ENCODE measurements around the gene HSDL2. TPM values are rescaled to one million over a fixed set of nuclear protein-coding genes. Genes with fewer than 3 reads are reported as not detected.

The HSDL2 gene
- total and polyA plus RNA-seq, 3 experiments from 2014 or later: 14.9 to 17.9 (median 17.0) TPM

DNA sequence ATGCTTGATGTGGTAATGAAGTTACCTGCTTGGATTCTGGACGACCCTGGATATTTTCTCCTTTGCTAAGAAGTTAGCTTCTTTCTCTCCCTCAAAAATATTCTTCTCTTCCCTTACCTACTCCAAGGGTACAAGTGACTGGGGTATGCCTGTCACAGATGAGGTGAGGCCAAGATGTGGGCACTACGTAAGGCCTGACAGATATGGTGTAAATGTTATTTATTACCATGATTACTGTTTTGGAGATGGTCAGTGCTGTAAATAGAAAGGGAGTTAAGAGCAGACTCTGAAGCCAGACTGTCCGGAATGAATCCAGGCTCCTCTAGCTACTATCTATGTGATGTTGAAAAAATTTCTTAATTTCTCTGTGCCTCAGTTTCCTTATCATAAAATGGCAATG, 105.7 kb downstream of the HSDL2 start:
- peaks cover 13% of the 10 kb centered on the region for H3K4me1 ChIP-seq (ENCODE audit: insufficient read depth, low read length)
- Mint-ChIP-seq H3K36me3 (peaks cover 0 to 9% (median 0%) of the 10 kb centered on the region in 3 donors), H3K27me3 (no peaks in the 10 kb centered on the region), H3K4me3 (peak overlapping the region; percentile 90 to 99 (median 97)), H3K9me3 (no peaks in the 10 kb centered on the region), H3K4me1 (peaks cover 20 to 38% (median 28%) of the 10 kb centered on the region in 3 donors), H3K27ac (peak overlapping the region in 5 of 8 donors; percentile 52 to 94 (median 85))
- H3K4me3 ChIP-seq (ENCODE audit: low read length): peak overlapping the region; percentile 82
- no peaks in the 10 kb centered on the region for H3K9me3 ChIP-seq (ENCODE audit: low read length)
- ChIA-PET CTCF (interaction anchor here (1.1 to 1.8 kb wide), 3 partner anchors 9 to 307 kb away, joined by 4 to 6 read pairs (median 5); partner anchors contain the start of gene HSDL2), POLR2A (interaction anchor here (1.9 kb wide), 1 partner anchor 106 kb away, joined by 16 read pairs; the partner anchor contains the start of gene HSDL2)
- H3K27me3 ChIP-seq (ENCODE audit: insufficient read depth, low read length, poor library complexity, severe bottlenecking): no peaks in the 10 kb centered on the region
- peak overlapping the region; percentile 75 for H3K27ac ChIP-seq (ENCODE audit: low read depth, low read length)
- no peaks in the 10 kb centered on the region for H3K36me3 ChIP-seq (ENCODE audit: insufficient read depth, low read length)
- DNase-seq: no peak

DNA sequence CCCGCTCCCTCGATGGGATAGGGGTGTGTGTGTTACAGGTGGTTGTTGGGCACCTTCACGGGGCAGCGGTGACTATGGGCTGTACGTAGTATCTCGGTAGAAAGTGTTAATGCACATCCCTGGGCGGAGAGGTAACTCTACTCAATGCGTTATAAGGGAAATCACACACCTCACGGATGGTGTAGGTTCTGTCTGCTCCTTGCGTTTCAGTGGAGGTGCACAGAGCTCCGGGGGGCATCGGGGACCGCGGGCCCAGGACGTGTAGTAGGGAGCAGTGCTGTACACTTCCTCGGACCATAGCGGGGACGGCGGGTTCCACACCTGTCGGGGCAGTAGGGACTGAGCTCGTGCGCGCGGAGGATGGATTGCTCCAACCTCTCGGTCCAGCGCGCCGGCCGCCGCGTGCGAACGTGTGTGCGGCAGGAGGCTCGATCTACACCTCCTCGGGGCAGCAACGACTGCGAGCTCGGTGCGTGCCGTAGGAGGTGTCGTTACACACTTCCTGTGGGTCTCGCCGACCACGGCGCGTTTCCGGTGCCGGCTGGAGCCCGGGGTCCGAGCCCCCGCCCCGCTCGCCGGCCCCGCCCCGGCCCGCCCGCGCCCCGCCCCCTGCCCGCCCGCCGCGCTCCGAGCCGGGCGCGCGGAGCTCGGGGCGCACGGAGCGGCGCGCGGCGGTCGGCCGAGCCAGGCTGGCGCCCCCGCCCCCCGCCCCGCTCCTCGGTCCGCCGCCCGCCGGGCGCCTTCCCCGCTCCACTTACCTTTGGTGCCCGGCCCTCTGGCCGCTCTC, 106.5 kb downstream of the HSDL2 start, which contains the start of gene KIAA1958:
Gene KIAA1958 (plus strand): TSS at position 607 of the 787 bp plus-strand sequence. CDS start 87,254 bp downstream, outside the sequence.
- Mint-ChIP-seq H3K4me3 (peak within 1 kb of the TSS; percentile 96 to 99 (median 98)), H3K9me3 (no peaks in the 10 kb centered on the region), H3K27ac (peak within 1 kb of the TSS; percentile 81 to 97 (median 90)), H3K36me3 (peaks cover 0 to 9% (median 0%) of the 10 kb centered on the region in 3 donors), H3K4me1 (peaks cover 20 to 38% (median 28%) of the 10 kb centered on the region in 3 donors), H3K27me3 (no peaks in the 10 kb centered on the region)
- Histone ChIP-seq H3K36me3 (ENCODE audit: insufficient read depth, low read length) (no peaks in the 10 kb centered on the region), H3K4me3 (ENCODE audit: low read length) (peak within 1 kb of the TSS; percentile 82), H3K4me1 (ENCODE audit: insufficient read depth, low read length) (peaks cover 13% of the 10 kb centered on the region), H3K27me3 (ENCODE audit: insufficient read depth, low read length, poor library complexity, severe bottlenecking) (no peaks in the 10 kb centered on the region), H3K9me3 (ENCODE audit: low read length) (no peaks in the 10 kb centered on the region), H3K27ac (ENCODE audit: low read depth, low read length) (peak within 1 kb of the TSS; percentile 75)
- ChIA-PET CTCF (interaction anchor here (1.1 to 1.8 kb wide), 3 partner anchors 10 to 306 kb away, joined by 4 to 6 read pairs (median 5); partner anchors contain the start of gene HSDL2), POLR2A (interaction anchor here (0.8 to 1.9 kb wide), 4 partner anchors 107 to 855 kb away, joined by 3 to 16 read pairs (median 4); partner anchors contain the start of genes DNAJC25, HSDL2 and PTBP3)
- DNase-seq: peak; percentile 66 to 88 (median 78)

DNA sequence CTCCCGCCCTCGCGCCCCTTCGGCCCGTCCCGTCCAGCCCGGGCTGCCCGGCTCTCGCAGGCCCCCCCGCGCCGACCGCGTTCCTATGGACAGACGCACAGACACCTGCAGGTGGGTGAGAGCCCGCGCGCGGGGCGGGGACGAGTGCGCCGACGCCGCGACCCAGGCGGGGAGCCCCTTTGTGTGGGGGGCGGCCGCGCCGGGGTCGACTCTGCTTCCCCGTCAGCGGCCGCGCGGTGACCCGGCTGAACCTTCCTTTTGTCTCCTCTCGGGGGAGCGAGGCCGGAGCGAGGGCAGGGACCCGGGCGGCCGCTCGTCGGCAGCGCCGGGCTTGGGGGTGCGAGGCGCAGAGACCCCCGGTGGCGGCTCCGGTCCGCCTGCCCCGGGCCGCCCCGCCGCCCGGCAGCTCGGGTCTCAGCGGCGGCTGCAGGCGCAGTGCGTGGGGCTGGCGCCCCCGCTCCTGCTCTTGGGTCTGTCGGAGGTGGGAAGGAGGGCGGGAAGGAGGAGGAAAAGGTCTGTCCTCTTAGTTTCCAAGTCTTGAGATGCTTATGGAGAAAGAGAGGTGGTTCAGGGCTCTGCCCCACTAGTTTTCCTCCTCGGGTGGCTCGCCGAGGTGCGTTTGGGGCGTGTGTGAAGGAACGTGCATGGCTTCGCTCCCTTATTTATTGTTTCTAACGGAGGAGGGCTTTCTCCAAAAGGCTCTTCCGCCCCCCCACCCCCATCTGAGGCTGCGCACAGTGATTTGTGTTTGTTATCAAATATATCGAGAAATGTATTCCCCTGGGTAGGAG, 107.3 kb downstream of the HSDL2 start:
- Histone ChIP-seq H3K27me3 (ENCODE audit: insufficient read depth, low read length, poor library complexity, severe bottlenecking) (no peaks in the 10 kb centered on the region), H3K36me3 (ENCODE audit: insufficient read depth, low read length) (no peaks in the 10 kb centered on the region), H3K27ac (ENCODE audit: low read depth, low read length) (peak overlapping the region; percentile 55), H3K4me3 (ENCODE audit: low read length) (peak overlapping the region; percentile 60), H3K4me1 (ENCODE audit: insufficient read depth, low read length) (peaks cover 13% of the 10 kb centered on the region), H3K9me3 (ENCODE audit: low read length) (no peaks in the 10 kb centered on the region)
- H3K4me1 Mint-ChIP-seq: peaks cover 20 to 38% (median 28%) of the 10 kb centered on the region in 3 donors
- peak overlapping the region; percentile 88 to 98 (median 95) for H3K4me3 Mint-ChIP-seq
- peak overlapping the region; percentile 59 to 92 (median 88) for H3K27ac Mint-ChIP-seq
- ChIA-PET POLR2A (interaction anchor here (1.0 to 1.9 kb wide), 3 partner anchors 107 to 856 kb away, joined by 3 to 16 read pairs (median 6); partner anchors contain the start of genes DNAJC25 and HSDL2), CTCF (interaction anchor here (1.4 kb wide), 1 partner anchor 108 kb away, joined by 6 read pairs; the partner anchor contains the start of gene HSDL2)
- no peaks in the 10 kb centered on the region for H3K9me3 Mint-ChIP-seq
- peaks cover 0 to 9% (median 0%) of the 10 kb centered on the region in 3 donors for H3K36me3 Mint-ChIP-seq
- no peaks in the 10 kb centered on the region for H3K27me3 Mint-ChIP-seq
- peak; percentile 15 to 70 (median 38) for DNase-seq

- H3K4me1 ChIP-seq (ENCODE audit: insufficient read depth, low read length): peaks cover 13% of the 10 kb centered on the region
- DNase-seq: no peak
- Mint-ChIP-seq H3K4me1 (peaks cover 20 to 38% (median 28%) of the 10 kb centered on the region in 3 donors), H3K27ac (peak overlapping the region in 7 of 8 donors; percentile 59 to 92 (median 87)), H3K36me3 (peaks cover 0 to 11% (median 0%) of the 10 kb centered on the region in 3 donors), H3K4me3 (peak overlapping the region; percentile 88 to 98 (median 95)), H3K9me3 (peaks cover 0 to 1% (median 0%) of the 10 kb centered on the region in 5 donors), H3K27me3 (no peaks in the 10 kb centered on the region)
- no peaks in the 10 kb centered on the region for H3K27me3 ChIP-seq (ENCODE audit: insufficient read depth, low read length, poor library complexity, severe bottlenecking)
- no peaks in the 10 kb centered on the region for H3K9me3 ChIP-seq (ENCODE audit: low read length)
- H3K27ac ChIP-seq (ENCODE audit: low read depth, low read length): peak overlapping the region; percentile 55
- POLR2A ChIA-PET: no interaction called here
- peak overlapping the region; percentile 60 for H3K4me3 ChIP-seq (ENCODE audit: low read length)
- H3K36me3 ChIP-seq (ENCODE audit: insufficient read depth, low read length): no peaks in the 10 kb centered on the region
- CTCF ChIA-PET: interaction anchor here (0.7 kb wide), 1 partner anchor 109 kb away, joined by 3 read pairs; no protein-coding TSS in a partner anchor
Observed at GRCh38 chr9:112487799-112488340, 108.0 kb downstream of the HSDL2 start.

DNA sequence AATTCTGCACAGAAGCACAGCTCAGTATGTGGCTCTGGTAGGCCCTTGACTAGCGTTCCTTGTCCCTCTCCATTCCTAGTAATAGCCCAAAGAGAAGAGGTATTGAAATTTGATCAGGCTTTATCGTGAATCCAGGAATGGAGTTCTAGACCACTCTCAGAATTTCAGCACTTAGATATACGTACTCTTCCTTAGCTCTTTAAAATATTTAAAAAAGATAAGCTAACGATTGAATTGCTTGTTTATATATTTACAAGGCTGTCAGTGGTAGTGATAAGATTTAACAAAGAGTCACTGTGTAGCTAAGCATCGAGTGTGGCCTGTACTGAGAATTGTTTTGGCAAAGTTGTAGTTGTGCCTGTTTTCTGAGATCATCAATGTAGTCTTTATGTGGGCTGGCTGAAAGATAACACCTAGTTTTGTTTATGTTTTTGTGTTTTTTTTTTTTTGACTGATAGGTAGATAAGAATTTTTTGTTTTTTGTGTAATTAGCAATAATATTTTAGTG, 109.2 kb downstream of the HSDL2 start:
- H3K4me3 ChIP-seq (ENCODE audit: low read length): no peak overlapping the region

GRCh38 chr9:112489876-112490666, 110.2 kb downstream of the HSDL2 start:
- Mint-ChIP-seq H3K27me3 (no peaks in the 10 kb centered on the region), H3K4me1 (peaks cover 20 to 37% (median 23%) of the 10 kb centered on the region in 3 donors), H3K27ac (peak overlapping the region in 1 of 8 donors; percentile 0), H3K9me3 (peaks cover 11 to 20% (median 19%) of the 10 kb centered on the region in 5 donors), H3K36me3 (peaks cover 8 to 25% (median 20%) of the 10 kb centered on the region in 3 donors), H3K4me3 (no peak overlapping the region)
- Histone ChIP-seq H3K4me3 (ENCODE audit: low read length) (no peak overlapping the region), H3K27me3 (ENCODE audit: insufficient read depth, low read length, poor library complexity, severe bottlenecking) (no peaks in the 10 kb centered on the region), H3K9me3 (ENCODE audit: low read length) (peaks cover 5% of the 10 kb centered on the region), H3K4me1 (ENCODE audit: insufficient read depth, low read length) (peaks cover 13% of the 10 kb centered on the region), H3K36me3 (ENCODE audit: insufficient read depth, low read length) (no peaks in the 10 kb centered on the region), H3K27ac (ENCODE audit: low read depth, low read length) (no peak overlapping the region)
- CTCF ChIA-PET: interaction anchor here (2.1 kb wide), 1 partner anchor 47 kb away, joined by 5 read pairs; no protein-coding TSS in a partner anchor
- DNase-seq: no peak
- POLR2A ChIA-PET: interaction anchor here (0.9 to 1.0 kb wide), 2 partner anchors 9 to 258 kb away, joined by 3 read pairs; no protein-coding TSS in a partner anchor

More for the DNA sequence above, 109.2 kb downstream of the HSDL2 start:
- Mint-ChIP-seq H3K27me3 (no peaks in the 10 kb centered on the region), H3K36me3 (peaks cover 5 to 19% (median 11%) of the 10 kb centered on the region in 3 donors), H3K27ac (peak overlapping the region in 2 of 8 donors; percentile 11 to 29), H3K9me3 (peaks cover 2 to 11% (median 11%) of the 10 kb centered on the region in 5 donors), H3K4me1 (peaks cover 20 to 38% (median 28%) of the 10 kb centered on the region in 3 donors), H3K4me3 (peak overlapping the region in 2 of 7 donors; percentile 20 to 96)
- H3K36me3 ChIP-seq (ENCODE audit: insufficient read depth, low read length): no peaks in the 10 kb centered on the region
- H3K9me3 ChIP-seq (ENCODE audit: low read length): no peaks in the 10 kb centered on the region
- POLR2A ChIA-PET: no interaction called here
- no peak for DNase-seq
- H3K27ac ChIP-seq (ENCODE audit: low read depth, low read length): no peak overlapping the region
- H3K27me3 ChIP-seq (ENCODE audit: insufficient read depth, low read length, poor library complexity, severe bottlenecking): no peaks in the 10 kb centered on the region
- peaks cover 13% of the 10 kb centered on the region for H3K4me1 ChIP-seq (ENCODE audit: insufficient read depth, low read length)
- CTCF ChIA-PET: no interaction called here

All from CD8-positive, alpha-beta memory T cell (primary cell).